IMR-90 (cell line): Measurements from ENCODE around the gene CST1. TPM values are rescaled to one million over a fixed set of nuclear protein-coding genes. Genes with fewer than 3 reads are reported as not detected.
"Not testable (repeated sequence)": the region's sequence is repeated elsewhere in the genome, so short reads cannot be mapped to it uniquely, and the experiment has no call there.

Experiments used
- ATAC-seq: fragments of 200-7000 bp; cut with Tn5 transposase; 2 replicates; pipeline ENCODE4 v1.9.1; 2020; ENCODE audit warnings: low read depth, mild to moderate bottlenecking, moderate library complexity
- BruUV-seq: library from RNA; stranded (reverse); fragments of 400-500 nt; replicated peaks from 2 replicates; lab custom pipeline; 2021; lab: Mats Ljungman, UMichigan
- CTCF ChIA-PET: fragments of 300-600 bp; formaldehyde crosslinking; extraction: SDS; loops from one replicate; lab custom pipeline; 2021; ENCODE audit warnings: antibody characterized with exemption; lab: Yijun Ruan, JAX
- POLR2A ChIA-PET: fragments of 300-600 bp; sonication (Branson Sonifier 250); formaldehyde crosslinking; loops from one replicate; lab custom pipeline; 2022; ENCODE audit warnings: antibody characterized with exemption; ENCODE audit not compliant: unreplicated experiment; lab: Charles Lee
- DNase-seq: peaks from one replicate; pipeline ENCODE4 v3.0.0; 2013
- H2AFZ ChIP-seq: replicated peaks from 2 replicates; pipeline ENCODE3; 2013; ENCODE audit warnings: low read length, mild to moderate bottlenecking; ENCODE audit not compliant: poor library complexity
- H2AK5ac ChIP-seq: 2 replicates; pipeline ENCODE4 v1.6.1; 2013; ENCODE audit warnings: low read depth, low read length, inconsistent platforms
- H2AK9ac ChIP-seq: replicated peaks from 2 replicates; pipeline ENCODE3; 2013; ENCODE audit warnings: mild to moderate bottlenecking, low read depth, low read length, moderate library complexity; ENCODE audit not compliant: poor library complexity
- H2BK120ac ChIP-seq: 2 replicates; pipeline ENCODE4 v1.6.1; 2013; ENCODE audit warnings: low read depth, low read length, inconsistent platforms
- H2BK15ac ChIP-seq: 3 replicates; pipeline ENCODE4 v1.6.1; 2013; ENCODE audit warnings: low read depth, low read length, inconsistent platforms
- H2BK20ac ChIP-seq: 2 replicates; pipeline ENCODE4 v1.6.1; 2013; ENCODE audit warnings: low read depth, mild to moderate bottlenecking, inconsistent platforms, low read length, moderate library complexity
- H2BK5ac ChIP-seq: 2 replicates; pipeline ENCODE4 v1.6.1; 2013; ENCODE audit warnings: mild to moderate bottlenecking, low read depth, low read length, inconsistent platforms; ENCODE audit not compliant: poor library complexity, severe bottlenecking
- H3K14ac ChIP-seq: replicated peaks from 2 replicates; pipeline ENCODE4 v1.6.1; 2013; ENCODE audit warnings: low read depth, low read length, inconsistent platforms
- H3K18ac ChIP-seq: 2 replicates; pipeline ENCODE4 v1.6.1; 2013; ENCODE audit warnings: low read depth, low read length, control low read depth
- H3K23ac ChIP-seq: 2 replicates; pipeline ENCODE4 v1.6.1; 2013; ENCODE audit warnings: low read depth, low read length, inconsistent platforms
- H3K27ac ChIP-seq: 2 replicates; pipeline ENCODE4 v1.5.1; 2013; ENCODE audit warnings: mild to moderate bottlenecking, control low read depth, low read length; ENCODE audit not compliant: insufficient read depth
- H3K27me3 ChIP-seq: 2 replicates; pipeline ENCODE4 v1.6.1; 2013; ENCODE audit warnings: low read length; ENCODE audit not compliant: control insufficient read depth, insufficient read depth
- H3K36me3 ChIP-seq: 2 replicates; pipeline ENCODE4 v1.6.1; 2013; ENCODE audit warnings: low read length, mixed read lengths; ENCODE audit not compliant: control insufficient read depth, insufficient read depth
- H3K4ac ChIP-seq: 2 replicates; pipeline ENCODE4 v1.6.1; 2013; ENCODE audit warnings: low read depth, low read length, inconsistent platforms
- H3K4me1 ChIP-seq: 2 replicates; pipeline ENCODE4 v1.6.1; 2013; ENCODE audit warnings: low read length, mixed read lengths; ENCODE audit not compliant: control insufficient read depth, insufficient read depth
- H3K4me2 ChIP-seq: 2 replicates; pipeline ENCODE4 v1.6.1; 2013; ENCODE audit warnings: low read depth, mild to moderate bottlenecking, control low read depth, low read length, moderate library complexity
- H3K4me3 ChIP-seq: 2 replicates; pipeline ENCODE4 v1.5.1; 2013; ENCODE audit warnings: low read depth, mild to moderate bottlenecking, control low read depth, low read length, moderate library complexity; ENCODE audit not compliant: insufficient read depth
- H3K56ac ChIP-seq: 2 replicates; pipeline ENCODE4 v1.6.1; 2013; ENCODE audit warnings: low read length, inconsistent platforms; ENCODE audit not compliant: insufficient read depth; ENCODE audit errors: extremely low read depth
- H3K79me1 ChIP-seq, 2 experiments: 2 replicates each; pipeline ENCODE4 v1.6.1; 2013; ENCODE audit warnings: low read length in 2 of 2, inconsistent platforms in 1 of 2, low read depth in 1 of 2
- H3K9ac ChIP-seq: 2 replicates; pipeline ENCODE4 v1.6.1; 2013; ENCODE audit warnings: low read depth, low read length, control low read depth
- H3K9me1 ChIP-seq: 2 replicates; pipeline ENCODE4 v1.6.1; 2013; ENCODE audit warnings: low read length, inconsistent platforms; ENCODE audit not compliant: insufficient read depth
- H3K9me3 ChIP-seq: 2 replicates; pipeline ENCODE4 v1.6.1; 2013; ENCODE audit warnings: low read length; ENCODE audit not compliant: control insufficient read depth, insufficient read depth
- H4K20me1 ChIP-seq: 2 replicates; pipeline ENCODE4 v1.6.1; 2013; ENCODE audit warnings: low read length, inconsistent platforms; ENCODE audit not compliant: insufficient read depth
- H4K5ac ChIP-seq: 2 replicates; pipeline ENCODE4 v1.6.1; 2013; ENCODE audit warnings: mild to moderate bottlenecking, low read depth, low read length, control low read depth
- H4K8ac ChIP-seq, 2 experiments: 2 replicates each; pipeline ENCODE4 v1.6.1; 2013; ENCODE audit warnings: low read depth in 2 of 2, low read length in 2 of 2, control low read depth in 1 of 2, inconsistent platforms in 1 of 2
- H4K91ac ChIP-seq: 2 replicates; pipeline ENCODE4 v1.6.1; 2013; ENCODE audit warnings: low read depth, low read length, inconsistent platforms; ENCODE audit not compliant: insufficient read depth
- WGBS, 2 experiments: methylation state at CpG; one replicate each; pipeline versions ENCODE4 v1.1.5 to v1.1.7; 2013; ENCODE audit warnings: missing lambda C conversion rate in 2 of 2; ENCODE audit not compliant: insufficient read length in 1 of 2; ENCODE audit errors: extremely low coverage in 2 of 2; 5-methylcytosine and 5-hydroxymethylcytosine counted together
- dilution Hi-C: fragments of 300-500 bp; cut with HindIII; formaldehyde crosslinking; loops from one replicate; pipeline ENCODE4 v1.14.3; 2018; ENCODE audit warnings: low sequenced_read_pairs; ENCODE audit not compliant: unreplicated experiment
- in situ Hi-C: fragments of 300-500 bp; cut with MboI; formaldehyde crosslinking; loops from 3 replicates; pipeline ENCODE4 v1.14.3; 2019; ENCODE audit warnings: low sequenced_read_pairs, inconsistent platforms, mixed read lengths
- intact Hi-C: fragments of 100-400 bp; cut with micrococcal nuclease; formaldehyde crosslinking; loops from 2 replicates; pipeline ENCODE4 v1.10.0; 2022
- polyA plus RNA-seq, 3 experiments: library from polyadenylated mRNA; depleted of rRNA; stranded (reverse); fragments of >200 nt; gene quantifications; 2 replicates each; pipeline ENCODE4 v1.2.3, GENCODE V29; 2012; ENCODE audit warnings: low replicate concordance in 1 of 3
- total RNA-seq: library from RNA; depleted of rRNA; stranded (reverse); fragments of >200 nt; gene quantifications from 2 replicates; pipeline ENCODE4 v1.2.3, GENCODE V29; 2012

The CST1 gene
- total and polyA plus RNA-seq, 2 of the 4 experiments (the other 2 are of a cell fraction) = not detected

- ATAC-seq, H2BK5ac ChIP-seq, H3K4ac ChIP-seq, POLR2A ChIA-PET, H2BK120ac ChIP-seq, H3K79me1 ChIP-seq, H3K27me3 ChIP-seq, H3K18ac ChIP-seq, H3K23ac ChIP-seq, H4K20me1 ChIP-seq, H3K14ac ChIP-seq, H2AFZ ChIP-seq, H3K56ac ChIP-seq, H2BK20ac ChIP-seq, H3K9me3 ChIP-seq, CTCF ChIA-PET, H2BK15ac ChIP-seq, H3K36me3 ChIP-seq, dilution Hi-C loops, H4K91ac ChIP-seq, H3K4me3 ChIP-seq, H2AK5ac ChIP-seq, H3K4me2 ChIP-seq, intact Hi-C loops, H3K9me1 ChIP-seq, H4K8ac ChIP-seq, H4K5ac ChIP-seq, H3K4me1 ChIP-seq, H3K9ac ChIP-seq, H3K27ac ChIP-seq, BruUV-seq, DNase-seq, H2AK9ac ChIP-seq, in situ Hi-C loops: not testable (repeated sequence)
- WGBS, 2 experiments = no CpG with 5 or more reads among the region's 2 CpGs
Observed at GRCh38 chr20:23734949-23735348, 15.8 kb downstream of the CST1 start.

DNA sequence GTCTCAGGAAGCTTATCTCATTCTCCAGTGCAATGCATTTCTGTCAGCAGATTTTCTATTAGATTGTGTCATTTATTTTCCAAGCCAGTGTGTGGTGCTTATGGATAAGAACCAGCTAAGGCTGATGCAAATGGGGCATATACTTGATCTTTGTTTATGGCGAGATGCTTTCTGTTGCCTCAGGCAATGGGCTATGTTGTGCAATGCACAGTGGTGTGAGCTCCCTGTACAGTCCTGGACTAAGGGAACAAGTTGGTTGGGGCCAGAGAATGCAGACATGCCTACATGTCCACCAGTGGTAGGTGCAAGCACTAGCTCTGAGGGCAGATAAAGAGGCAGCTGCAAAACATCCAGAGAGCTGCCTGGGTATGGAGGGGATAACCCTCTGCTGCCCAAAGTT lies 16.3 kb downstream of the CST1 start:
- H3K9me3 ChIP-seq, H3K4me1 ChIP-seq, H3K36me3 ChIP-seq, H4K91ac ChIP-seq, H3K27ac ChIP-seq, H3K14ac ChIP-seq, dilution Hi-C loops, H2BK15ac ChIP-seq, H3K9ac ChIP-seq, H3K79me1 ChIP-seq, H4K20me1 ChIP-seq, H3K56ac ChIP-seq, H2AK5ac ChIP-seq, H4K5ac ChIP-seq, CTCF ChIA-PET, H3K4me2 ChIP-seq, H3K9me1 ChIP-seq, H3K23ac ChIP-seq, H2AK9ac ChIP-seq, H2BK5ac ChIP-seq, H2BK20ac ChIP-seq, intact Hi-C loops, H3K4ac ChIP-seq, ATAC-seq, in situ Hi-C loops, H3K4me3 ChIP-seq, H4K8ac ChIP-seq, BruUV-seq, H2AFZ ChIP-seq, H3K18ac ChIP-seq, DNase-seq, POLR2A ChIA-PET, H2BK120ac ChIP-seq, H3K27me3 ChIP-seq: not testable (repeated sequence)
- WGBS, 2 experiments = 57% methylated on average over 1 of the region's 1 CpG; no CpG with 5 or more reads in 1 of the 2 experiments
